GM21528 (cell line): ENCODE data around the gene RINL.
A peak's percentile ranks its signal among the peaks of the same experiment; 100 is the strongest.

Source experiments
- ATAC-seq: cut with Tn5 transposase; IDR thresholded peaks from one replicate; pipeline ENCODE4 v1.9.1; 2021; ENCODE audit warnings: mild to moderate bottlenecking, moderate library complexity; ENCODE audit not compliant: unreplicated experiment, low FRiP score

Gene RINL

GRCh38 chr19:38850976-38851621 lies 27.0 kb downstream of the RINL start:
- ATAC-seq = no peak

GRCh38 chr19:38850436-38850975 lies 27.6 kb downstream of the RINL start:
- peak; percentile 66 for ATAC-seq

- ATAC-seq = peak; percentile 61
Measured at GRCh38 chr19:38849860-38850435, 28.1 kb downstream of the RINL start, which contains the start of gene HNRNPL. Gene HNRNPL (minus strand): TSS chr19:38849986. CDS start chr19:38849966, 20 bp downstream.

- ATAC-seq = peak; percentile 19
Measured at GRCh38 chr19:38849147-38849859, 28.8 kb downstream of the RINL start.

GRCh38 chr19:38848299-38849146 lies 29.6 kb downstream of the RINL start:
- no peak for ATAC-seq

GRCh38 chr19:38846097-38846496 lies 32.0 kb downstream of the RINL start:
- no peak for ATAC-seq

- ATAC-seq = no peak
Measured at GRCh38 chr19:38845374-38846024, 32.6 kb downstream of the RINL start.

- ATAC-seq = no peak
Measured at GRCh38 chr19:38844093-38844686, 33.9 kb downstream of the RINL start.

GRCh38 chr19:38843175-38843758 lies 34.8 kb downstream of the RINL start:
- no peak for ATAC-seq

- ATAC-seq = no peak
Measured at GRCh38 chr19:38842439-38843174, 35.5 kb downstream of the RINL start.

GRCh38 chr19:38841787-38842438 lies 36.2 kb downstream of the RINL start:
- no peak for ATAC-seq

- ATAC-seq = no peak
Measured at GRCh38 chr19:38841180-38841766, 36.8 kb downstream of the RINL start.

GRCh38 chr19:38840583-38840968 lies 37.5 kb downstream of the RINL start:
- ATAC-seq = no peak

GRCh38 chr19:38839816-38840582 lies 38.1 kb downstream of the RINL start:
- ATAC-seq = no peak

- no peak for ATAC-seq
Measured at GRCh38 chr19:38838986-38839761, 38.9 kb downstream of the RINL start.
